SHP77 treated with DMSO at 0.1 percent for 48 hours (cell line): ENCODE results near the gene PIAS2.
"Not testable (repeated sequence)": the region's sequence is repeated elsewhere in the genome, so short reads cannot be mapped to it uniquely, and the experiment has no call there.

Experiments used
- DNase-seq: peaks from one replicate; lab custom pipeline; 2025; lab: John Stamatoyannopoulos, UW

Gene PIAS2

GRCh38 chr18:46917108-46917802, at the start of gene PIAS2, which contains the start of gene KATNAL2:
Gene PIAS2 (minus strand): TSS chr18:46917507. CDS start chr18:46917345, 162 bp downstream.
Gene KATNAL2 (plus strand): TSS chr18:46917602. CDS start chr18:46946873, 29,271 bp downstream.
- peak; percentile 48 for DNase-seq

- DNase-seq: not testable (repeated sequence)
Measured at GRCh38 chr18:46966266-46966665, 49.0 kb upstream of the PIAS2 start.

GRCh38 chr18:46964579-46965293, 47.4 kb upstream of the PIAS2 start:
- not testable (repeated sequence) for DNase-seq

- not testable (repeated sequence) for DNase-seq
Measured at GRCh38 chr18:46963656-46964578, 46.6 kb upstream of the PIAS2 start.

GRCh38 chr18:46958209-46958608, 40.9 kb upstream of the PIAS2 start:
- no peak for DNase-seq

- no peak for DNase-seq
Measured at GRCh38 chr18:46953195-46953594, 35.9 kb upstream of the PIAS2 start.

- no peak for DNase-seq
Measured at GRCh38 chr18:46950064-46950656, 32.9 kb upstream of the PIAS2 start.

GRCh38 chr18:46946656-46947282, 29.5 kb upstream of the PIAS2 start:
- peak; percentile 11 for DNase-seq

GRCh38 chr18:46942646-46943045, 25.3 kb upstream of the PIAS2 start:
- no peak for DNase-seq

- no peak for DNase-seq
Measured at GRCh38 chr18:46939998-46940571, 22.8 kb upstream of the PIAS2 start.

- DNase-seq: no peak
Measured at GRCh38 chr18:46939337-46939963, 22.1 kb upstream of the PIAS2 start.

- DNase-seq: no peak
Measured at GRCh38 chr18:46920653-46921052, 3.3 kb upstream of the PIAS2 start.

GRCh38 chr18:46920067-46920466, 2.8 kb upstream of the PIAS2 start:
- DNase-seq: no peak

GRCh38 chr18:46917803-46918600, 695 bp upstream of the PIAS2 start:
- no peak for DNase-seq

GRCh38 chr18:46916551-46917107, 678 bp downstream of the PIAS2 start:
- no peak for DNase-seq

GRCh38 chr18:46915800-46916550, 1.3 kb downstream of the PIAS2 start:
- no peak for DNase-seq

GRCh38 chr18:46910856-46911255, 6.5 kb downstream of the PIAS2 start:
- DNase-seq: no peak

GRCh38 chr18:46909497-46909896, 7.8 kb downstream of the PIAS2 start:
- DNase-seq: no peak

GRCh38 chr18:46903406-46903805, 13.9 kb downstream of the PIAS2 start:
- DNase-seq: no peak
